GM12892 (cell line): ENCODE measurements around the gene IL19.

Source experiments
- POLR2A ChIP-seq: IDR thresholded peaks from 2 replicates; pipeline ENCODE4 v1.6.1; 2011; ENCODE audit warnings: low read depth, low read length, control low read depth
- POLR2AphosphoS5 ChIP-seq: IDR thresholded peaks from 2 replicates; pipeline ENCODE4 v1.6.1; 2011; ENCODE audit warnings: low read depth, low read length, control low read depth
- TAF1 ChIP-seq: IDR thresholded peaks from 2 replicates; pipeline ENCODE4 v1.6.1; 2011; ENCODE audit warnings: low read depth, mild to moderate bottlenecking, control low read depth, low read length, borderline replicate concordance

GRCh38 chr1:206769304-206769731 is 1.3 kb upstream of the IL19 start:
- TF ChIP-seq POLR2AphosphoS5: no peak
- TF ChIP-seq TAF1: no peak
- no peak for TF ChIP-seq POLR2A
